ENCODE measurements around the gene TGFBI.

DNA sequence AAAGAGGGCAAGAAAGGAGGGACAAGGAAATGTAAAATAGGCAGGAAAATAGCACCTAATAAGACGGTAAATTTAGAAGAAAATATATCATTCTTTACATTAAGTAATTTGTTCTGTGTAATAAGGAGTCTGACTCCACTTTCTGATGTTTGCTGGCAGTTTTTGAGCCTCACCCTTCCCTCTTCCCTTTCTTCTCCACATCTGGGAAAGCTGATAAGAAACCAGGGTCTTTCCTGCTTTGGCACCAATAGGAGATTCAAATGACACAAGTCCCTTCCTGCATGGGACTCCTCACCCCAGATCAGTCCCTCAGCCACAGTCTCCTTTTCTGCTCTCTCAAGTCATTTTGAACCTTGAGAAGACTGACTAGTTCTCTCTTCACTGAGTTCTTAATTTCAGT, 42.8 kb upstream of the TGFBI start:
- TF ChIP-seq POLR2A (IDR thresholded peaks at IDR 0.05), result no peak
- TF ChIP-seq, protein P1, sequence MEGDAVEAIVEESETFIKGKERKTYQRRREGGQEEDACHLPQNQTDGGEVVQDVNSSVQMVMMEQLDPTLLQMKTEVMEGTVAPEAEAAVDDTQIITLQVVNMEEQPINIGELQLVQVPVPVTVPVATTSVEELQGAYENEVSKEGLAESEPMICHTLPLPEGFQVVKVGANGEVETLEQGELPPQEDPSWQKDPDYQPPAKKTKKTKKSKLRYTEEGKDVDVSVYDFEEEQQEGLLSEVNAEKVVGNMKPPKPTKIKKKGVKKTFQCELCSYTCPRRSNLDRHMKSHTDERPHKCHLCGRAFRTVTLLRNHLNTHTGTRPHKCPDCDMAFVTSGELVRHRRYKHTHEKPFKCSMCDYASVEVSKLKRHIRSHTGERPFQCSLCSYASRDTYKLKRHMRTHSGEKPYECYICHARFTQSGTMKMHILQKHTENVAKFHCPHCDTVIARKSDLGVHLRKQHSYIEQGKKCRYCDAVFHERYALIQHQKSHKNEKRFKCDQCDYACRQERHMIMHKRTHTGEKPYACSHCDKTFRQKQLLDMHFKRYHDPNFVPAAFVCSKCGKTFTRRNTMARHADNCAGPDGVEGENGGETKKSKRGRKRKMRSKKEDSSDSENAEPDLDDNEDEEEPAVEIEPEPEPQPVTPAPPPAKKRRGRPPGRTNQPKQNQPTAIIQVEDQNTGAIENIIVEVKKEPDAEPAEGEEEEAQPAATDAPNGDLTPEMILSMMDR (IDR thresholded peaks at IDR 0.05), result no peak
